Spleen (tissue), 11 donors: ENCODE results near the gene SLC35F3. TPM values are rescaled to one million over a fixed set of nuclear protein-coding genes. Genes with fewer than 3 reads are reported as not detected.

Experiments used
- DNase-seq: peaks from one replicate; pipeline ENCODE4 v3.0.0-alpha.2; 2020
- H3K27ac ChIP-seq, 8 donors: fragments of 200-600 bp; sonication (generic) in 7 of 8; 1 replicate in 4 of 8; 2 replicates in 4 of 8; pipeline versions ENCODE4 v1.5.0 to v1.8.0; 2016 to 2021; ENCODE audit warnings: inconsistent platforms in 4 of 8, mild to moderate bottlenecking in 4 of 8, moderate library complexity in 1 of 8
- H3K27me3 ChIP-seq, 7 donors: fragments of 200-600 bp; sonication (generic) in 6 of 7; replicated peaks in 1 of 7; 1 replicate in 4 of 7; 2 replicates in 3 of 7; pipeline versions ENCODE4 v1.5.0 to v1.8.0; 2016 to 2021; ENCODE audit warnings: inconsistent platforms in 3 of 7, mild to moderate bottlenecking in 1 of 7
- H3K36me3 ChIP-seq, 6 donors: fragments of 200-600 bp; sonication (generic) in 5 of 6; 1 replicate in 4 of 6; 2 replicates in 2 of 6; pipeline versions ENCODE4 v1.5.0 to v1.8.0; 2016 to 2021; ENCODE audit warnings: inconsistent platforms in 2 of 6
- H3K4me1 ChIP-seq, 6 donors: fragments of 200-600 bp; sonication (generic) in 5 of 6; 1 replicate in 3 of 6; 2 replicates in 3 of 6; pipeline versions ENCODE4 v1.5.0 to v1.8.0; 2016 to 2021; ENCODE audit warnings: inconsistent platforms in 3 of 6
- H3K4me3 ChIP-seq, 8 donors: fragments of 200-600 bp; sonication (generic) in 7 of 8; 1 replicate in 4 of 8; 2 replicates in 4 of 8; pipeline versions ENCODE4 v1.5.0 to v1.8.0; 2016 to 2021; ENCODE audit warnings: inconsistent platforms in 4 of 8, mild to moderate bottlenecking in 4 of 8, moderate library complexity in 2 of 8
- H3K9me3 ChIP-seq, 8 donors: fragments of 200-600 bp; sonication (generic) in 7 of 8; 1 replicate in 4 of 8; 2 replicates in 4 of 8; pipeline versions ENCODE4 v1.5.0 to v1.8.0; 2016 to 2021; ENCODE audit warnings: inconsistent platforms in 4 of 8
- POLR2A ChIP-seq, 3 donors: fragments of 450-650 bp; IDR thresholded peaks; one replicate each; pipeline ENCODE4 v1.5.1; 2017; ENCODE audit warnings: antibody characterized with exemption in 3 of 3, mild to moderate bottlenecking in 1 of 3
- POLR2AphosphoS5 ChIP-seq, 3 donors: sonication (generic); formaldehyde crosslinking; IDR thresholded peaks; one replicate each; pipeline ENCODE4 v1.5.1; 2017; ENCODE audit warnings: antibody characterized with exemption in 3 of 3
- WGBS, 5 donors: extraction: QIAGEN DNeasy Blood & Tissue Kit in 3 of 5; methylation state at CpG; one replicate each; pipeline versions ENCODE4 v1.1.5 to v1.1.7; 2013 to 2018; 5-methylcytosine and 5-hydroxymethylcytosine counted together
- intact Hi-C: fragments of 100-400 bp; cut with DNase I; formaldehyde crosslinking; loops from one replicate; pipeline ENCODE4 v1.15.0; 2023; ENCODE audit warnings: low total_unique reads
- polyA plus RNA-seq, 3 donors: library from polyadenylated mRNA; stranded (reverse); fragments of 200-250 nt; gene quantifications; one replicate each; pipeline ENCODE4 v1.2.1, GENCODE V29; 2013
- total RNA-seq, 7 donors: library from RNA; depleted of rRNA in 3 of 7; stranded (reverse); fragments of >200 nt in 3 of 7; fragmentation: NEBNext Ultra II Directional in 4 of 7; extraction: Animal tissue kit (Norgen Biotek cat#: 25700) in 4 of 7; gene quantifications; one replicate each; pipeline versions ENCODE4 v1.1.0 to v1.2.1, GENCODE V29; 2016 to 2021
- TF ChIP-seq, protein P1 (sequence below), 11 experiments: fragments of 200-600 bp in 7 of 11; fragments of 450-650 bp in 4 of 11; sonication (generic) in 4 of 11; IDR thresholded peaks in 8 of 11; conservative IDR thresholded peaks in 3 of 11; 1 replicate in 7 of 11; 2 replicates in 4 of 11; pipeline versions ENCODE4 v1.4.0 to v1.8.0; 2016 to 2021; ENCODE audit warnings: antibody characterized with exemption in 11 of 11, inconsistent platforms in 4 of 11, mild to moderate bottlenecking in 1 of 11
- donor health status: healthy with polysubstance abuse.
- donor health status: DM: no; HTN: no; CAD: no; lungs with moderate emphysema.
- donor health status: DM: no; HTN: no; CAD: no.
- donor health status: Bipolar disorder and iron deficiency.
- donor health status: healthy.
- donor health status: DM: no; HTN: no; CAD: no.
- donor health status: DM: yes; HTN: yes; CAD: no.

Gene SLC35F3
- total and polyA plus RNA-seq, 10 donors, result 0.03 to 0.44 (median 0.11) TPM; not detected in 5

DNA sequence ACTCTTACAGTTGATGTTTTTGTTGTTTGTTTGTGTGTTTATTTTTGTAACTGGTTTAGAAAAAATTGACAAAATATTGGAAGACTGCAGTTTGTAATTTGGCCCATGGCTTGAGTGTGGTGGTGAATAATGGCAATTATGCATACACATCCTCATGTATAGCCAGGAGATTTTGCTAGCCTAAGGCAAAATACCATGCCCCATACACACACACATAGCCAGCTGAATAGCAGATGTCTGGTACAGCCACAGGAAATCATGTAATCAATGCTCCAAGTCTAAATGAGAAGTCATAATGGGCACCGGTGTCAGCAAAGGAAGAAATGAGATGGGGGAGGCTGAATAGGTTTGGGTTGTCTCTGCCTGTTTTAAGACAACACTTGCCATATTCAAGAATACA is 333.6 kb downstream of the SLC35F3 start:
- Histone ChIP-seq H3K27me3 (peaks cover 0 to 25% (median 0%) of the 10 kb centered on the region in 7 donors), H3K27ac (no peak overlapping the region), H3K9me3 (no peaks in the 10 kb centered on the region), H3K36me3 (no peaks in the 10 kb centered on the region), H3K4me1 (no peaks in the 10 kb centered on the region), H3K4me3 (no peak overlapping the region)
- 51 to 96% (median 57%) methylated on average over 1 of the region's 1 CpG for WGBS, 5 donors
- intact Hi-C loops, result no loop called here
- TF ChIP-seq, protein P1, sequence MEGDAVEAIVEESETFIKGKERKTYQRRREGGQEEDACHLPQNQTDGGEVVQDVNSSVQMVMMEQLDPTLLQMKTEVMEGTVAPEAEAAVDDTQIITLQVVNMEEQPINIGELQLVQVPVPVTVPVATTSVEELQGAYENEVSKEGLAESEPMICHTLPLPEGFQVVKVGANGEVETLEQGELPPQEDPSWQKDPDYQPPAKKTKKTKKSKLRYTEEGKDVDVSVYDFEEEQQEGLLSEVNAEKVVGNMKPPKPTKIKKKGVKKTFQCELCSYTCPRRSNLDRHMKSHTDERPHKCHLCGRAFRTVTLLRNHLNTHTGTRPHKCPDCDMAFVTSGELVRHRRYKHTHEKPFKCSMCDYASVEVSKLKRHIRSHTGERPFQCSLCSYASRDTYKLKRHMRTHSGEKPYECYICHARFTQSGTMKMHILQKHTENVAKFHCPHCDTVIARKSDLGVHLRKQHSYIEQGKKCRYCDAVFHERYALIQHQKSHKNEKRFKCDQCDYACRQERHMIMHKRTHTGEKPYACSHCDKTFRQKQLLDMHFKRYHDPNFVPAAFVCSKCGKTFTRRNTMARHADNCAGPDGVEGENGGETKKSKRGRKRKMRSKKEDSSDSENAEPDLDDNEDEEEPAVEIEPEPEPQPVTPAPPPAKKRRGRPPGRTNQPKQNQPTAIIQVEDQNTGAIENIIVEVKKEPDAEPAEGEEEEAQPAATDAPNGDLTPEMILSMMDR (IDR thresholded peaks at IDR 0.05 in 8 of 11, conservative IDR thresholded peaks at IDR 0.05 in 3 of 11), result no peak
- no peak for TF ChIP-seq POLR2AphosphoS5 (IDR thresholded peaks at IDR 0.05)
- no peak for TF ChIP-seq POLR2A (IDR thresholded peaks at IDR 0.05)
- no peak for DNase-seq

DNA sequence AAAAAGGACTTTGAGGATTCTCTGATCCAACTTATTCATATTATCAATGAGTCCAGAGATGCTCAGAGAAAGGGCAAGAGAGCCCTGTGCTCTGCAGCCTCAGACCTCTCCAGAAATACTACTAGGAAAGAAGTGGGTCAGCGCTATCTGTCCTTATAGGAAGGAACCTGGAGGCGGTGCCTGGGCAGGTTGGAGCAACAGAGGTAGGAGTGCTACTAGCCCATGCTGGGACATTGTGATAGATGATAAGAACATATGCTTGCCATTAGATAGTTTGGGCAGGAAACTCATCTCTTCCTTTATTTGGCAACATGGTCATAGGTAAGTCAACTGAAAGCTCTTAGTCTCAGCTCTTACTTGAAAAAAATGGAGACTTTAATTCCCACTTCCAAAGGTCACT is 335.0 kb downstream of the SLC35F3 start:
- WGBS, 5 donors, result 94 to 100% (median 96%) methylated on average over 2 of the region's 2 CpGs
- DNase-seq, result no peak
- Histone ChIP-seq H3K36me3 (no peaks in the 10 kb centered on the region), H3K4me1 (peaks cover 0 to 6% (median 0%) of the 10 kb centered on the region in 6 donors), H3K27me3 (peaks cover 0 to 17% (median 0%) of the 10 kb centered on the region in 7 donors), H3K9me3 (no peaks in the 10 kb centered on the region), H3K4me3 (no peak overlapping the region), H3K27ac (no peak overlapping the region)
- intact Hi-C loops, result no loop called here
- no peak for TF ChIP-seq POLR2AphosphoS5 (IDR thresholded peaks at IDR 0.05)
- no peak for TF ChIP-seq POLR2A (IDR thresholded peaks at IDR 0.05)
- TF ChIP-seq, protein P1 (IDR thresholded peaks at IDR 0.05 in 8 of 11, conservative IDR thresholded peaks at IDR 0.05 in 3 of 11), result no peak

DNA sequence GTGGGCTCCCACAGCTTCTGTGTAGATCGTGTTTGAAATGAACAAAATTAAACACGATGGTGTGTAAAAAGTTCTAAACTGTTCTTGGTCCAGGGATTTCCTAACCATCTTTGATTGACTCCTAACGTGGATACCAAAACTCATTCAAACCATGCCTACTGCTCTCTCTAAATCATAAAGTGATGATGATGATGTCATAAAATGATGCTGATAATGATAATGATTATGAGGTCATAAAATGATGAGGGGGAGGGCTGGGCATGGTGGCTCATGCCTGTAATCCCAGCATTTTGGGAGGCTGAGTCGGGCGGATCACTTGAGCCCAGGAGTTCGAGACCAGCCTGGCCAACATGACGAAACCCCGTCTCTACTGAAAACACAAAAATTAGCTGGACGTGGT is 335.5 kb downstream of the SLC35F3 start:
- intact Hi-C loops, result no loop called here
- WGBS, 5 donors, result 86 to 96% (median 92%) methylated on average over 9 of the region's 9 CpGs
- TF ChIP-seq, protein P1 (IDR thresholded peaks at IDR 0.05 in 8 of 11, conservative IDR thresholded peaks at IDR 0.05 in 3 of 11), result no peak
- TF ChIP-seq POLR2AphosphoS5 (IDR thresholded peaks at IDR 0.05) (no peak), POLR2A (IDR thresholded peaks at IDR 0.05) (no peak)
- no peaks in the 10 kb centered on the region for H3K9me3 ChIP-seq
- no peak for DNase-seq
- no peaks in the 10 kb centered on the region for H3K36me3 ChIP-seq
- H3K4me3 ChIP-seq, result no peak overlapping the region
- no peak overlapping the region for H3K27ac ChIP-seq
- peaks cover 0 to 12% (median 0%) of the 10 kb centered on the region in 7 donors for H3K27me3 ChIP-seq
- peaks cover 0 to 10% (median 0%) of the 10 kb centered on the region in 6 donors for H3K4me1 ChIP-seq

DNA sequence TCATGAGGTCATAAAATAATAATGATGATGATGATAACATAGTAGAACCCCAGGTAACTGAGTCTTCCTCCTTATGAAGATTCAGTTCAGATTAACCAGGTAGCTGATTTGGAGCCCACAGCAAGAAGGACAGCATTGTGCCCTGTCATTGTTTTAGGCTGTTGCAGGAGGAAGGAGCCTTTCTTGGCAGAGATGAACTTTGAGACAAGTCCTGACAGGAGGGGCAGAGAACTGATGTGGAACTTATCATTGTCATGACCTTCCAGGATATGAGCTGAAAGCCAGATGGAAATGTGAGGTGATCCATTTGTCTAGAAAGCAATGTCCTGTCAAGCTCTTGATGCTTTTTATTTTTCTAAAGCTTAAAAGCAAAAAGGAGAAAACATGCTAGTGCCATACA is 336.2 kb downstream of the SLC35F3 start:
- no peak overlapping the region for H3K27ac ChIP-seq

More for the DNA sequence above, 336.2 kb downstream of the SLC35F3 start:
- Histone ChIP-seq H3K27me3 (peaks cover 0 to 12% (median 0%) of the 10 kb centered on the region in 7 donors), H3K9me3 (no peaks in the 10 kb centered on the region), H3K4me1 (peaks cover 0 to 13% (median 0%) of the 10 kb centered on the region in 6 donors), H3K36me3 (no peaks in the 10 kb centered on the region), H3K4me3 (no peak overlapping the region)
- intact Hi-C loops, result no loop called here
- no peak for DNase-seq
- TF ChIP-seq POLR2A (IDR thresholded peaks at IDR 0.05), result no peak
- TF ChIP-seq, protein P1 (IDR thresholded peaks at IDR 0.05 in 8 of 11, conservative IDR thresholded peaks at IDR 0.05 in 3 of 11), result no peak
- TF ChIP-seq POLR2AphosphoS5 (IDR thresholded peaks at IDR 0.05), result no peak
